ENCODE measurements around the gene CDKL1.

CDKL1 gene

DNA sequence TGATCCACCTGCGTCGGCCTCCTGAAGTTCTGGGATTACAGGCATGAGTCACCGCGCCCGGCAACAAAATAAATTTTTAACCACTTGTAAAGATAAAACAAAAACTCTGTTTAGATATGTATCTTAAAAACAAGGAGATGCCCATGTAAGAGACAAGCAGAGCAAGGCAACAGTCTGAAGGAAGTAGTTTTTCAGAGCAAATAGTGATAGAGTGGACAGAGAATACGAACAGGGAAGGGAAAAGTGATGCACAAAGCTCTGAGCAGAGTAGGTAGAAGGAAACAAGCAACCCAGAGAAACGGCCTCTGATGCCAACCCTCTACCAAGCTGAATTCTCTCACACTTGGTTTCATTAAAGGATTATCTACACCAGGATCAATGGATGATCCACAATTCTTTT lies 24.8 kb upstream of the CDKL1 start:
- no peaks in the 10 kb centered on the region for H3K9me2 ChIP-seq (replicated peaks; ENCODE audit: control insufficient read depth, low read length)
- no peaks in the 10 kb centered on the region for H4K20me1 ChIP-seq (ENCODE audit: control insufficient read depth, insufficient read depth, low read depth, low read length)
- no peak overlapping the region for H3K4me2 ChIP-seq (ENCODE audit: low read length)
- TF ChIP-seq, protein P1, sequence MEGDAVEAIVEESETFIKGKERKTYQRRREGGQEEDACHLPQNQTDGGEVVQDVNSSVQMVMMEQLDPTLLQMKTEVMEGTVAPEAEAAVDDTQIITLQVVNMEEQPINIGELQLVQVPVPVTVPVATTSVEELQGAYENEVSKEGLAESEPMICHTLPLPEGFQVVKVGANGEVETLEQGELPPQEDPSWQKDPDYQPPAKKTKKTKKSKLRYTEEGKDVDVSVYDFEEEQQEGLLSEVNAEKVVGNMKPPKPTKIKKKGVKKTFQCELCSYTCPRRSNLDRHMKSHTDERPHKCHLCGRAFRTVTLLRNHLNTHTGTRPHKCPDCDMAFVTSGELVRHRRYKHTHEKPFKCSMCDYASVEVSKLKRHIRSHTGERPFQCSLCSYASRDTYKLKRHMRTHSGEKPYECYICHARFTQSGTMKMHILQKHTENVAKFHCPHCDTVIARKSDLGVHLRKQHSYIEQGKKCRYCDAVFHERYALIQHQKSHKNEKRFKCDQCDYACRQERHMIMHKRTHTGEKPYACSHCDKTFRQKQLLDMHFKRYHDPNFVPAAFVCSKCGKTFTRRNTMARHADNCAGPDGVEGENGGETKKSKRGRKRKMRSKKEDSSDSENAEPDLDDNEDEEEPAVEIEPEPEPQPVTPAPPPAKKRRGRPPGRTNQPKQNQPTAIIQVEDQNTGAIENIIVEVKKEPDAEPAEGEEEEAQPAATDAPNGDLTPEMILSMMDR (IDR thresholded peaks at IDR 0.05; ENCODE audit: low read depth, low read length, poor library complexity, severe bottlenecking) = no peak
- no peak for TF ChIP-seq EZH2phosphoT487 (IDR thresholded peaks at IDR 0.05; ENCODE audit: borderline replicate concordance, low read length)
- H3K27ac ChIP-seq (ENCODE audit: low read depth, low read length) = no peak overlapping the region
- no peaks in the 10 kb centered on the region for H3K79me2 ChIP-seq (ENCODE audit: control insufficient read depth, low read length)
- no peaks in the 10 kb centered on the region for H3K27me3 ChIP-seq (ENCODE audit: control insufficient read depth, low read length)
- H3K9me3 ChIP-seq (ENCODE audit: control insufficient read depth, insufficient read depth, low read length) = no peaks in the 10 kb centered on the region
- H3K4me1 ChIP-seq (ENCODE audit: control insufficient read depth, low read length) = 0 out of 2 replicates have a peak, but pooled peaks cover 7% of the 10 kb centered on the region
- H3K4me3 ChIP-seq (ENCODE audit: low read length) = no peak overlapping the region
- H3K36me3 ChIP-seq (ENCODE audit: control insufficient read depth, low read length) = peaks cover 39% of the 10 kb centered on the region
- peaks cover 7% of the 10 kb centered on the region; the same call in 1 of the 2 replicates for H3F3A ChIP-seq (ENCODE audit: control insufficient read depth, insufficient read depth)

DNA sequence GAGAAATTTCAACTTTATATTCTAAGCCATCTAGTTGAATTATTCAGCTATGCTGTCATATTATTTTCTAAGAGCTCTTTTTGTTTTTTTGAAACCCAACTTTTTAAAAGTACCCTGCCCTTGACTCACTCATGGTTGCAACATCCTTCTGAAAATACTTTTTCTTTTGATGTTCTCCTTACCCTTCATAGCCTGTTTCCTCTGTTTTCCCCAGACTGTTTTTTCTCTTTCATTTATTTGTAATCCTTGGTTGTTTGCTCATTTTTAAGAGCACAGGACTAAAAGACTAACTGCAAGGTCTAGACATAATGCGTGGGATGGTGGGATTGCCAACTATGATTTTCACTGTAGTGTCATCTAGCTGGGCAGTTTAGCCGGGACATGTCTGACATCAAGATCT lies 21.2 kb upstream of the CDKL1 start:
- H3K36me3 ChIP-seq (ENCODE audit: control insufficient read depth, low read length) = peaks cover 23% of the 10 kb centered on the region
- H4K20me1 ChIP-seq (ENCODE audit: control insufficient read depth, insufficient read depth, low read depth, low read length) = no peaks in the 10 kb centered on the region
- TF ChIP-seq, protein P1 (IDR thresholded peaks at IDR 0.05; ENCODE audit: low read depth, low read length, poor library complexity, severe bottlenecking) = no peak
- 0 out of 2 replicates have a peak, but pooled peaks cover 5% of the 10 kb centered on the region for H3K4me1 ChIP-seq (ENCODE audit: control insufficient read depth, low read length)
- no peaks in the 10 kb centered on the region for H3K9me2 ChIP-seq (replicated peaks; ENCODE audit: control insufficient read depth, low read length)
- peaks cover 2% of the 10 kb centered on the region; the same call in 1 of the 2 replicates for H3F3A ChIP-seq (ENCODE audit: control insufficient read depth, insufficient read depth)
- no peak overlapping the region for H3K4me2 ChIP-seq (ENCODE audit: low read length)
- no peaks in the 10 kb centered on the region for H3K9me3 ChIP-seq (ENCODE audit: control insufficient read depth, insufficient read depth, low read length)
- H3K79me2 ChIP-seq (ENCODE audit: control insufficient read depth, low read length) = no peaks in the 10 kb centered on the region
- no peak overlapping the region for H3K27ac ChIP-seq (ENCODE audit: low read depth, low read length)
- no peaks in the 10 kb centered on the region for H3K27me3 ChIP-seq (ENCODE audit: control insufficient read depth, low read length)
- no peak overlapping the region for H3K4me3 ChIP-seq (ENCODE audit: low read length)

DNA sequence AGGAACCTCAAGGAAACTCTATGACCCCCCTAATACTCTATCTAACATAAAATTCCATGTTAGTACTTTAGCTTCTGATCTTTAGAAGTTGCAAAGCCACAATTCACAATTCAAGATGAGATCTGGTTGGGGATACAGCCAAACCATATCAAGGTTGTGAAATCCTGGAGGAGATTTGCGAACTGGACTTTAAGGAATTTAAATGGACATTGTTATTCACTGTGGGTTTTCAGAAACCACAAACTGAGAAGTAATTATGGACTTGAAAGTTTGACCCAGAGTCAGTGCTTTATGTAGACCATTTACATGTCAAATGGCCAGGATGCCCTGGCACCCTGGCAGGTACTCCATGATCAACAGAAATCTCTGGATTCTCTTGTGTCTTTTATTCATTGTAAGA lies 14.2 kb upstream of the CDKL1 start:
- Histone ChIP-seq H3K4me2 (ENCODE audit: low read length) (no peak overlapping the region), H3K9me3 (ENCODE audit: control insufficient read depth, insufficient read depth, low read length) (no peaks in the 10 kb centered on the region), H3K27me3 (ENCODE audit: control insufficient read depth, low read length) (no peaks in the 10 kb centered on the region), H3K9me2 (replicated peaks; ENCODE audit: control insufficient read depth, low read length) (no peaks in the 10 kb centered on the region), H4K20me1 (ENCODE audit: control insufficient read depth, insufficient read depth, low read depth, low read length) (no peaks in the 10 kb centered on the region), H3K27ac (ENCODE audit: low read depth, low read length) (no peak overlapping the region), H3F3A (ENCODE audit: control insufficient read depth, insufficient read depth) (no peaks in the 10 kb centered on the region), H3K36me3 (ENCODE audit: control insufficient read depth, low read length) (no peaks in the 10 kb centered on the region), H3K4me3 (ENCODE audit: low read length) (no peak overlapping the region), H3K79me2 (ENCODE audit: control insufficient read depth, low read length) (no peaks in the 10 kb centered on the region), H3K4me1 (ENCODE audit: control insufficient read depth, low read length) (no peaks in the 10 kb centered on the region)
- TF ChIP-seq, protein P1 (IDR thresholded peaks at IDR 0.05; ENCODE audit: low read depth, low read length, poor library complexity, severe bottlenecking) = no peak
- TF ChIP-seq EZH2phosphoT487 (IDR thresholded peaks at IDR 0.05; ENCODE audit: borderline replicate concordance, low read length) = no peak

DNA sequence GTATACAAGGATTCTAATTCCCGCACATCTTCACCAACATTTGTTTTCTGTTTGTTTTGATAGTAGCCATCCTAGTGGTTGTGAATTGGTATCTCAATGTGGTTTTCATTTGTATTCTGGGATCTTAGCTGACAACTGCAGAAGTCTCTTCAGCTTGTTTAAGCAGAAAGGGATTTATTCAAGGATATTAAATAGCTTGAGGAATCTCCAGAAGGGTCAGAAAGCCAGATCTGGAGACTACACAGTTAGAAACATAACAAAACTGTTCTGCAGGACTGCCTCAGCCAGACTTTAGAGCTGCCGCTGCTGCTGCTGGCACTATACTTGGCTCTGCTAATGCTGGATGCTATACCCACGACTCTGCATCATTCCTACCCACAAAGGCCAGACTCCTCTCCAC lies 13.4 kb upstream of the CDKL1 start:
- Histone ChIP-seq H3K9me3 (ENCODE audit: control insufficient read depth, insufficient read depth, low read length) (no peaks in the 10 kb centered on the region), H3K27me3 (ENCODE audit: control insufficient read depth, low read length) (no peaks in the 10 kb centered on the region), H3K9me2 (replicated peaks; ENCODE audit: control insufficient read depth, low read length) (no peaks in the 10 kb centered on the region), H4K20me1 (ENCODE audit: control insufficient read depth, insufficient read depth, low read depth, low read length) (no peaks in the 10 kb centered on the region), H3K4me1 (ENCODE audit: control insufficient read depth, low read length) (no peaks in the 10 kb centered on the region), H3F3A (ENCODE audit: control insufficient read depth, insufficient read depth) (no peaks in the 10 kb centered on the region), H3K27ac (ENCODE audit: low read depth, low read length) (no peak overlapping the region), H3K4me2 (ENCODE audit: low read length) (no peak overlapping the region), H3K4me3 (ENCODE audit: low read length) (no peak overlapping the region), H3K79me2 (ENCODE audit: control insufficient read depth, low read length) (no peaks in the 10 kb centered on the region), H3K36me3 (ENCODE audit: control insufficient read depth, low read length) (no peaks in the 10 kb centered on the region)
- no peak for TF ChIP-seq EZH2phosphoT487 (IDR thresholded peaks at IDR 0.05; ENCODE audit: borderline replicate concordance, low read length)
